ENCODE data around the gene PARP16.

Gene PARP16

GRCh38 chr15:65305776-65306175 is 19.1 kb upstream of the PARP16 start:
- Histone ChIP-seq H3K36me3 (replicated peaks; ENCODE audit: low read depth, low read length) (no peaks in the 10 kb centered on the region), H3K4me3 (ENCODE audit: low read length) (peak overlapping the region; percentile 63), H3K27me3 (ENCODE audit: low read depth, low read length) (peaks cover 12% of the 10 kb centered on the region), H3K79me2 (ENCODE audit: low read length) (no peaks in the 10 kb centered on the region), H4K20me1 (ENCODE audit: insufficient read depth, low read length) (no peaks in the 10 kb centered on the region), H3K4me2 (ENCODE audit: low read length) (peak overlapping the region; percentile 76), H3K9ac (ENCODE audit: low read length) (no peak overlapping the region), H3K9me3 (ENCODE audit: insufficient read depth, low read length) (no peaks in the 10 kb centered on the region), H2AFZ (ENCODE audit: low read depth, low read length) (no peak overlapping the region), H3K4me1 (ENCODE audit: low read length) (peaks cover 15% of the 10 kb centered on the region), H3K27ac (ENCODE audit: low read length) (no peak overlapping the region)
- TF ChIP-seq EZH2phosphoT487 (IDR thresholded peaks at IDR 0.05; ENCODE audit: low read depth) (no peak), CTCF (IDR thresholded peaks at IDR 0.05; ENCODE audit: low read depth, low read length) (no peak)

GRCh38 chr15:65305150-65305758 is 18.6 kb upstream of the PARP16 start:
- Histone ChIP-seq H3K27me3 (ENCODE audit: low read depth, low read length) (peaks cover 12% of the 10 kb centered on the region), H3K27ac (ENCODE audit: low read length) (peak overlapping the region; percentile 89), H3K9me3 (ENCODE audit: insufficient read depth, low read length) (no peaks in the 10 kb centered on the region), H3K36me3 (replicated peaks; ENCODE audit: low read depth, low read length) (no peaks in the 10 kb centered on the region), H3K79me2 (ENCODE audit: low read length) (no peaks in the 10 kb centered on the region), H3K9ac (ENCODE audit: low read length) (peak overlapping the region; percentile 44), H4K20me1 (ENCODE audit: insufficient read depth, low read length) (no peaks in the 10 kb centered on the region), H2AFZ (ENCODE audit: low read depth, low read length) (no peak overlapping the region), H3K4me2 (ENCODE audit: low read length) (peak overlapping the region; percentile 76), H3K4me1 (ENCODE audit: low read length) (peaks cover 17% of the 10 kb centered on the region), H3K4me3 (ENCODE audit: low read length) (peak overlapping the region; percentile 63)
- TF ChIP-seq CTCF (IDR thresholded peaks at IDR 0.05; ENCODE audit: low read depth, low read length) = no peak
- no peak for TF ChIP-seq EZH2phosphoT487 (IDR thresholded peaks at IDR 0.05; ENCODE audit: low read depth)

GRCh38 chr15:65304381-65305149 is 17.9 kb upstream of the PARP16 start, which contains the start of gene RNU5B-1:
Gene RNU5B-1 (plus strand): TSS chr15:65304677.
- Histone ChIP-seq H3K9ac (ENCODE audit: low read length) (peak within 1 kb of the TSS; percentile 71), H3K36me3 (replicated peaks; ENCODE audit: low read depth, low read length) (no peaks in the 10 kb centered on the region), H3K27ac (ENCODE audit: low read length) (peak within 1 kb of the TSS; percentile 89)

More at GRCh38 chr15:65304381-65305149, 17.9 kb upstream of the PARP16 start, which contains the start of gene RNU5B-1:
- Histone ChIP-seq H3K9me3 (ENCODE audit: insufficient read depth, low read length) (no peaks in the 10 kb centered on the region), H3K79me2 (ENCODE audit: low read length) (no peaks in the 10 kb centered on the region), H3K27me3 (ENCODE audit: low read depth, low read length) (peaks cover 12% of the 10 kb centered on the region), H3K4me2 (ENCODE audit: low read length) (peak within 1 kb of the TSS; percentile 92), H2AFZ (ENCODE audit: low read depth, low read length) (peak within 1 kb of the TSS; percentile 53), H3K4me1 (ENCODE audit: low read length) (peaks cover 23% of the 10 kb centered on the region), H3K4me3 (ENCODE audit: low read length) (peak within 1 kb of the TSS; percentile 75), H4K20me1 (ENCODE audit: insufficient read depth, low read length) (no peaks in the 10 kb centered on the region)
- TF ChIP-seq EZH2phosphoT487 (IDR thresholded peaks at IDR 0.05; ENCODE audit: low read depth) (no peak), CTCF (IDR thresholded peaks at IDR 0.05; ENCODE audit: low read depth, low read length) (peak; percentile 94)
